OCI-LY3 (cell line): ENCODE measurements around the gene VSX1.

Source experiments
- H2AFZ ChIP-seq: fragments of 200-600, 300-600 bp; shearing (Covaris generic); 2 replicates; pipeline ENCODE4 v1.6.0; 2014; ENCODE audit warnings: antibody characterized with exemption, low read depth, low read length
- H3K27ac ChIP-seq: fragments of 200-600, 300-600 bp; sonication (generic); 2 replicates; pipeline ENCODE4 v1.5.1; 2014; ENCODE audit warnings: mild to moderate bottlenecking, low read length, moderate library complexity, mixed read lengths
- H3K27me3 ChIP-seq: fragments of 200-600, 300-600 bp; sonication (generic); 2 replicates; pipeline ENCODE4 v1.6.1; 2014; ENCODE audit warnings: low read depth, low read length, mixed read lengths
- H3K36me3 ChIP-seq: fragments of 200-600, 300-600 bp; sonication (generic); replicated peaks from 2 replicates; pipeline ENCODE3; 2014; ENCODE audit warnings: low read depth, low read length, mixed read lengths
- H3K4me1 ChIP-seq: fragments of 300-600, 200-600 bp; sonication (generic); 2 replicates; pipeline ENCODE4 v1.6.1; 2014; ENCODE audit warnings: low read length, mixed read lengths
- H3K4me2 ChIP-seq: fragments of 200-600, 300-600 bp; sonication (generic); 2 replicates; pipeline ENCODE4 v1.6.1; 2014; ENCODE audit warnings: low read length, mixed read lengths
- H3K4me3 ChIP-seq: fragments of 300-600, 200-600 bp; sonication (generic); 2 replicates; pipeline ENCODE4 v1.5.1; 2014; ENCODE audit warnings: antibody characterized with exemption, mild to moderate bottlenecking, low read length, moderate library complexity
- H3K79me2 ChIP-seq: fragments of 300-600, 200-600 bp; shearing (Covaris generic); 2 replicates; pipeline ENCODE4 v1.6.1; 2014; ENCODE audit warnings: mild to moderate bottlenecking, low read length, mixed read lengths
- H3K9ac ChIP-seq: fragments of 300-600, 200-600 bp; shearing (Covaris generic); 2 replicates; pipeline ENCODE4 v1.6.0; 2014; ENCODE audit warnings: mild to moderate bottlenecking, low read length, moderate library complexity
- H3K9me3 ChIP-seq: fragments of 200-600, 300-600 bp; shearing (Covaris generic); 2 replicates; pipeline ENCODE4 v1.6.1; 2014; ENCODE audit warnings: low read length, mixed read lengths; ENCODE audit not compliant: insufficient read depth
- H4K20me1 ChIP-seq: fragments of 200-600, 300-600 bp; sonication (generic); 2 replicates; pipeline ENCODE4 v1.6.1; 2016; ENCODE audit warnings: low read length, mixed read lengths; ENCODE audit not compliant: insufficient read depth
- EZH2phosphoT487 ChIP-seq: fragments of 200-600 bp; shearing (Covaris generic); IDR thresholded peaks from 2 replicates; pipeline ENCODE4 v1.6.1; 2018; ENCODE audit warnings: antibody characterized with exemption, mixed run types, low read depth
- TF ChIP-seq, protein P1 (sequence below): fragments of 200-600, 300-600 bp; sonication (generic); IDR thresholded peaks from 2 replicates; pipeline ENCODE4 v1.5.1; 2014; ENCODE audit warnings: antibody characterized with exemption, low read length, low read depth

Gene VSX1

GRCh38 chr20:25083773-25084625, 2.1 kb upstream of the VSX1 start:
- H3K9me3 ChIP-seq, result no peaks in the 10 kb centered on the region
- no peak overlapping the region for H2AFZ ChIP-seq
- no peaks in the 10 kb centered on the region for H3K36me3 ChIP-seq
- no peaks in the 10 kb centered on the region for H3K79me2 ChIP-seq
- no peak overlapping the region for H3K27ac ChIP-seq
- no peak overlapping the region for H3K9ac ChIP-seq
- no peak overlapping the region for H3K4me2 ChIP-seq
- TF ChIP-seq, protein P1, sequence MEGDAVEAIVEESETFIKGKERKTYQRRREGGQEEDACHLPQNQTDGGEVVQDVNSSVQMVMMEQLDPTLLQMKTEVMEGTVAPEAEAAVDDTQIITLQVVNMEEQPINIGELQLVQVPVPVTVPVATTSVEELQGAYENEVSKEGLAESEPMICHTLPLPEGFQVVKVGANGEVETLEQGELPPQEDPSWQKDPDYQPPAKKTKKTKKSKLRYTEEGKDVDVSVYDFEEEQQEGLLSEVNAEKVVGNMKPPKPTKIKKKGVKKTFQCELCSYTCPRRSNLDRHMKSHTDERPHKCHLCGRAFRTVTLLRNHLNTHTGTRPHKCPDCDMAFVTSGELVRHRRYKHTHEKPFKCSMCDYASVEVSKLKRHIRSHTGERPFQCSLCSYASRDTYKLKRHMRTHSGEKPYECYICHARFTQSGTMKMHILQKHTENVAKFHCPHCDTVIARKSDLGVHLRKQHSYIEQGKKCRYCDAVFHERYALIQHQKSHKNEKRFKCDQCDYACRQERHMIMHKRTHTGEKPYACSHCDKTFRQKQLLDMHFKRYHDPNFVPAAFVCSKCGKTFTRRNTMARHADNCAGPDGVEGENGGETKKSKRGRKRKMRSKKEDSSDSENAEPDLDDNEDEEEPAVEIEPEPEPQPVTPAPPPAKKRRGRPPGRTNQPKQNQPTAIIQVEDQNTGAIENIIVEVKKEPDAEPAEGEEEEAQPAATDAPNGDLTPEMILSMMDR, result no peak
- no peak for TF ChIP-seq EZH2phosphoT487
- H4K20me1 ChIP-seq, result no peaks in the 10 kb centered on the region
- no peaks in the 10 kb centered on the region for H3K4me1 ChIP-seq
- H3K4me3 ChIP-seq, result no peak overlapping the region
- peaks cover 3% of the 10 kb centered on the region; the same call in 1 of the 2 replicates for H3K27me3 ChIP-seq

GRCh38 chr20:25083141-25083772, 1.3 kb upstream of the VSX1 start:
- Histone ChIP-seq H3K27ac (no peak overlapping the region), H2AFZ (no peak overlapping the region), H4K20me1 (no peaks in the 10 kb centered on the region), H3K27me3 (peaks cover 5% of the 10 kb centered on the region; the same call in 1 of the 2 replicates), H3K4me2 (no peak overlapping the region), H3K9me3 (no peaks in the 10 kb centered on the region), H3K36me3 (no peaks in the 10 kb centered on the region), H3K79me2 (no peaks in the 10 kb centered on the region), H3K4me3 (no peak overlapping the region), H3K9ac (no peak overlapping the region), H3K4me1 (no peaks in the 10 kb centered on the region)
- TF ChIP-seq EZH2phosphoT487, result no peak
- TF ChIP-seq, protein P1, result no peak

GRCh38 chr20:25082498-25082873, 545 bp upstream of the VSX1 start:
- H3K4me2 ChIP-seq, result no peak overlapping the region
- no peaks in the 10 kb centered on the region for H4K20me1 ChIP-seq
- no peaks in the 10 kb centered on the region for H3K36me3 ChIP-seq
- peaks cover 5% of the 10 kb centered on the region; the same call in 1 of the 2 replicates for H3K27me3 ChIP-seq
- no peak overlapping the region for H2AFZ ChIP-seq
- no peaks in the 10 kb centered on the region for H3K79me2 ChIP-seq
- no peaks in the 10 kb centered on the region for H3K4me1 ChIP-seq
- TF ChIP-seq, protein P1, result no peak
- no peak for TF ChIP-seq EZH2phosphoT487
- no peak overlapping the region for H3K4me3 ChIP-seq
- H3K9me3 ChIP-seq, result no peaks in the 10 kb centered on the region
- H3K27ac ChIP-seq, result no peak overlapping the region
- no peak overlapping the region for H3K9ac ChIP-seq

DNA sequence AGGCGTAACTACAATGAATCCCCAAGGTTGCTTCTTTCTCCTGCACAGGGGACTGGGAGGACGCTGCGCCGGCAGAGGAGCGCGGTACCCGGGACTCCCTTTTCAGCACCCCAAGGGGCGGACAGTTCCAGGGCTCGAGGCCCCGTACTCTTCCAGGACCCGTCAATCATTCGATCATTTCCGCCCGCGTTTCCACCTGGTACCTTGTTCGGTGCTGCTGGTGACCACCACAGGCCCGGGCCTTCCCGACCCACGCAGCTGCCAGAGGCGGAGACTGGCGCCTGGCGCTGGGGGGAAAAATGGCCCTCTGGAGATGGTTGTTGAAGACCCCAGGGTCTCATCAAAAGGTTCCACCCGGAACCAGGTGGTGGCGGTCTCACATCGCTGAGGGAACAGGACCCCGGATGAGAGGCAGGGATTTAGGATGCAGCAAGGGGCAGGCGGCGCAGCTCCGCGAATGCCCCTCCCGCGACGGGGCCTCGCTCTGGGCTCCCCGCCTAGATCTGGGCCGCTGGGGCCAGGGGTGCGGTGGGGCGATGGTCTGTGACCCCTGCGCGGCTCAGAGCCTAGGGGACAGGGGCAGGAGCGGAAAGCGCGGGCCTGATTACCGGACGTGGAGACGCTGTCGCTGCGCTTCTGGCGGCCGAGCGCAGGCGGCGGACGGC, 744 bp downstream of the VSX1 start:
- no peaks in the 10 kb centered on the region for H3K79me2 ChIP-seq
- H4K20me1 ChIP-seq, result no peaks in the 10 kb centered on the region
- H3K9ac ChIP-seq, result no peak overlapping the region
- H3K4me1 ChIP-seq, result 0 out of 2 replicates have a peak, but pooled peaks cover 2% of the 10 kb centered on the region
- H3K27ac ChIP-seq, result no peak overlapping the region
- H2AFZ ChIP-seq, result no peak overlapping the region
- H3K4me2 ChIP-seq, result no peak overlapping the region
- peaks cover 5% of the 10 kb centered on the region; the same call in 1 of the 2 replicates for H3K27me3 ChIP-seq
- TF ChIP-seq, protein P1, result no peak
- no peak for TF ChIP-seq EZH2phosphoT487
- no peak overlapping the region for H3K4me3 ChIP-seq
- no peaks in the 10 kb centered on the region for H3K9me3 ChIP-seq
- no peaks in the 10 kb centered on the region for H3K36me3 ChIP-seq
